GM19025 (cell line): ENCODE measurements around the gene LRRC17.
"Not testable (repeated sequence)": the region's sequence is repeated elsewhere in the genome, so short reads cannot be mapped to it uniquely, and the experiment has no call there.

Experiments
- ATAC-seq: cut with Tn5 transposase; IDR thresholded peaks from one replicate; pipeline ENCODE4 v1.9.1; 2021; ENCODE audit warnings: mild to moderate bottlenecking, low read depth, moderate library complexity; ENCODE audit not compliant: unreplicated experiment

LRRC17 gene

GRCh38 chr7:102897211-102897631 lies 15.6 kb upstream of the LRRC17 start:
- ATAC-seq: no peak

GRCh38 chr7:102897856-102898531 lies 14.8 kb upstream of the LRRC17 start:
- no peak for ATAC-seq

- no peak for ATAC-seq
These were observed 14.3 kb upstream of the LRRC17 start for GRCh38 chr7:102898532-102898859.

- ATAC-seq: not testable (repeated sequence)
These were observed 10.7 kb upstream of the LRRC17 start for GRCh38 chr7:102902052-102902451.

- not testable (repeated sequence) for ATAC-seq
These were observed 9.2 kb upstream of the LRRC17 start for GRCh38 chr7:102903576-102903975.

- no peak for ATAC-seq
These were observed 4.1 kb upstream of the LRRC17 start for GRCh38 chr7:102908676-102909075.

- ATAC-seq: no peak
These were observed 1.0 kb downstream of the LRRC17 start for GRCh38 chr7:102913826-102914225.

- no peak for ATAC-seq
These were observed 1.8 kb downstream of the LRRC17 start for GRCh38 chr7:102914585-102914984.

- ATAC-seq: no peak
These were observed 3.6 kb downstream of the LRRC17 start for GRCh38 chr7:102916426-102916825.

- ATAC-seq: no peak
These were observed 4.1 kb downstream of the LRRC17 start for GRCh38 chr7:102916881-102917280.

GRCh38 chr7:102917436-102918353 lies 4.9 kb downstream of the LRRC17 start:
- no peak for ATAC-seq

- no peak for ATAC-seq
These were observed 6.0 kb downstream of the LRRC17 start for GRCh38 chr7:102918845-102919244.

GRCh38 chr7:102925976-102926782 lies 13.4 kb downstream of the LRRC17 start:
- no peak for ATAC-seq

- ATAC-seq: no peak
These were observed 14.0 kb downstream of the LRRC17 start for GRCh38 chr7:102926783-102927140.

- no peak for ATAC-seq
These were observed 14.6 kb downstream of the LRRC17 start for GRCh38 chr7:102927312-102927933.

- ATAC-seq: no peak
These were observed 19.0 kb downstream of the LRRC17 start for GRCh38 chr7:102931757-102932156.

GRCh38 chr7:102933763-102934162 lies 21.0 kb downstream of the LRRC17 start:
- ATAC-seq: no peak

GRCh38 chr7:102934239-102934638 lies 21.4 kb downstream of the LRRC17 start:
- no peak for ATAC-seq

GRCh38 chr7:102934701-102935100 lies 21.9 kb downstream of the LRRC17 start:
- ATAC-seq: no peak

- ATAC-seq: no peak
These were observed 22.8 kb downstream of the LRRC17 start for GRCh38 chr7:102935450-102936115.
